GM18951 (cell line): Measurements from ENCODE around the gene TM4SF18.

Experiments used
- POLR2A ChIP-seq: IDR thresholded peaks from 4 replicates; pipeline ENCODE4 v1.6.1; 2011; ENCODE audit warnings: mild to moderate bottlenecking; ENCODE audit not compliant: insufficient read length, insufficient read depth; ENCODE audit errors: extremely low read depth
- in situ Hi-C: fragments of 300-500 bp; cut with MboI; formaldehyde crosslinking; loops from one replicate; pipeline ENCODE4 v1.12.0; 2022; ENCODE audit warnings: low sequenced_read_pairs, mixed read lengths, inconsistent platforms; ENCODE audit not compliant: unreplicated experiment

TM4SF18 gene

GRCh38 chr3:149310796-149311534 is 22.5 kb downstream of the TM4SF18 start:
- in situ Hi-C loops: no loop called here
- TF ChIP-seq POLR2A: no peak

DNA sequence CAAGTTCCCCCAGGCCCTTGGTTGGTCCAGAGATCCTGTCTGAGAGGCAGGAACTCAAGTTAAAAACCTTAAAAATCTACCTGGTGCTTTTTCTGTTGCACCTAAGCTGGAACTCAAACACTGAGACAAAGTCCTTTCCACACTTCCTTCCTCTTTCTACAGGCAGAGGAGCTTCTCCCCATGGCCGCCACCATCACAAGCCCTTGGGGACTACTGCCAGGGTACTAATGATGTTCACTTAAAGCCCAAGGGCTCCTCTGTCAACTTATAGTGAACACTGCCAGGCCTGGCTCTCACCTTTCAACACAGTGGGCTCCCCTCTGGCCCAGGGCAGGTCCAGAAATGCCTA is 26.0 kb downstream of the TM4SF18 start:
- TF ChIP-seq POLR2A: no peak
- in situ Hi-C loops: no loop called here

DNA sequence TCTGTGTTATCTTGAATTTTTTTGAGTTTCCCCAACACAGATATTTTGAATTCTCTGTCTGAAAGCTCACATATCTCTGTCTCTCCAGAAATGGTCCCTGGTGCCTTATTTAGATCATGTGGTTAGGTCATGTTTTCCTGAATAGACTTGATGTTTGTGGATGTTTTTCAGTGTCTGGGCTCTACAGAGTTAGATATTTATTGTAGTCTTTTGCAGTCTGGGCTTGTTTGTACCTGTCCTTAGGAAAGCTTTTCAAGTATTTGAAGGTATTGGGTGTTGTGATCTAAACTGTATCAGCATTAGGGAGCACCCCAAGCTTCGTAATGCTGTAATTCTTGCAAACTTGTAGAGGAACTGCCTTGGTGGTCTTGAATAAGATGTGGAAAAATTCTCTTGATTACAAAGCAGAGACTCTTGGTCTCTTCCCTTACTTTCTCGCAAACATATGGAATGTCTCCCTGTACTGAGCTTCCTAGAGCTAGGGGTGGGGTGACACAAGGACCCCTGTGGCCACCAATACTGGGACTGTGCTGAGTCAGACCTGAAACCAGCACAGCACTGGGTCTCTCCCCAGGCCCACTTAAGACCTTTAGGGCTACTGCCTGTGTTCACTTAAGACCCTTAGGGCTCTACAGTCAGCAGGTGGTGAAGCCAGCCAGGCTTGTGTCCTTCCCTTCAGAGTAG is 26.5 kb downstream of the TM4SF18 start:
- TF ChIP-seq POLR2A: no peak

DNA sequence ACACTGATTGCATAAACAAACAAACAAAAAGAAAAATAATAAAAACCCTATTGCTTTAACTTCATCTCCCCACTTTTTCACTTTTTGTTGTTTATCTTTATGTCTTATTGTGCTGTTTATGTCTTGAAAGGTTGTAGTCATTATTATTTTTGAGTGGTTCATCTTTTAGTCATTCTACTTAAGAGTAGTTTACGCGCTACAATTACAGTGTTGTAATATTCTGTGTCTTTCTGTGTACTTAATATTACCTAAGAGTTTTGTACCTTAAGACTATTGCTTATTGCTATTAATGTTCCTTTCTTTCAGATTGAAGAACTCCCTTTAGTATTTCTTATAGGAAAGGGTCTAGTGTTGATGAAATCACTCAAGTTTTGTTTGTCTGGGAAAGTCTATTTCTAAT is 28.1 kb downstream of the TM4SF18 start:
- TF ChIP-seq POLR2A: no peak
- in situ Hi-C loops: no loop called here

More for the DNA sequence above, 26.5 kb downstream of the TM4SF18 start:
- in situ Hi-C loops: no loop called here

- in situ Hi-C loops: no loop called here
- no peak for TF ChIP-seq POLR2A
These were observed 33.3 kb downstream of the TM4SF18 start for GRCh38 chr3:149299938-149300801.

DNA sequence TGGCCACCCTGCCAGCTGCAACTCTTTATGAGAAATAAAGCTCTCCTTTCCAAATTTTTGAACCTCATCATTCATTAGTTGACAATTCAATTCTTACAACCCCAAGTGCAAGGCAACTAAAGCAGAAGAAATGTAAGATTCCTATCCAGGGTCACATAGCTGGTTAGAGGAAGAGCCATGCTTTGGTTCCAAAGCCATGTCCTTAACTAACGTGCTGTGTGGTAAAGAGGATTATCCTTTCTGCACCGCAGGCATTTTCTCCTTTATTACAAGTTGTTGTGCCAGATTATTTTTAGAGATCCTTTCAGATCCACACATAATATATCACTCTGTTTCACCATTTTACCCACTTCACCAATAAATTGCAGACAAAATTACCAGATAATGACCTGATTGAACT is 36.5 kb downstream of the TM4SF18 start:
- no peak for TF ChIP-seq POLR2A
- in situ Hi-C loops: no loop called here

- in situ Hi-C loops: no loop called here
These were observed 40.8 kb downstream of the TM4SF18 start for GRCh38 chr3:149292666-149293065.

GRCh38 chr3:149291178-149291577 is 42.3 kb downstream of the TM4SF18 start:
- no peak for TF ChIP-seq POLR2A
- in situ Hi-C loops: no loop called here

More at GRCh38 chr3:149292666-149293065, 40.8 kb downstream of the TM4SF18 start:
- no peak for TF ChIP-seq POLR2A

GRCh38 chr3:149288655-149289054 is 44.8 kb downstream of the TM4SF18 start:
- in situ Hi-C loops: no loop called here
- no peak for TF ChIP-seq POLR2A

DNA sequence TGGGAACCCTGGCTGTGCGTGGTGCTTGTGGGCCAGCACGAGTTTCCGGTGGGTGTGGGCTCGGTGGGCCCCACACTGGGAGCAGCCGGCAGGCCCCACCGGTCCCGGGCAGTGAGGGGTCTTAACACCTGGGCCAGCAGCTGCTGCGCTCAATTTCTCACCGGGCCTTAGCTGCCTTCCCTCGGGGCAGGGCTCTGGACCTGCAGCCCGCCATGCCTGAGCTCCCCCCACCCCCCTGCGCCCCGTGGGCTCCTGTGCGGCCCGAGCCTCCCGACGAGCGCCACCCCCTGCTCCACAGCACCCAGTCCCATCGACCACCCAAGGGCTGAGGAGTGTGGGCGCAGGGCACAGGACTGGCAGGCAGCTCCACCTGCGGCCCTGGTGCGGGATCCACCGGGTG is 49.4 kb downstream of the TM4SF18 start:
- no peak for TF ChIP-seq POLR2A
- in situ Hi-C loops: no loop called here

DNA sequence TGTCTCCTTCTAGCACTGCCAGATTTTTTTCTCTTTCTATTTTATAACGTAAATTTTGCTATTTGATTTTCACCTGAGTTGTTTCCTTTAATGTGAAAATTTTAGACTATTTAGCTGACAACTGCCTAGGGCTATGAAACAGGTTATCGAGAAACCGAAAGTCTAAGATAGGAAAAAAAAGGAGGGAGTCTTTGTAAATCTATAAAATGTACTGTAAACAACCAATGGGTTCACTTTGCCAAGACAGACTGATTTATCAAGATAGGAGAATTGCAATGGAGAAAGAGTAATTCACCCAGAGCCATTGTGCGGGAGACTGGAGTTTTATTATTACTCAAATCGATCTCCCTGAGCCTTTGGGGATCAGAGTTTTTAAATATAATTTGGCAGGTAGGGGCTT is 50.0 kb downstream of the TM4SF18 start:
- TF ChIP-seq POLR2A: no peak
- in situ Hi-C loops: no loop called here

GRCh38 chr3:149282836-149283235 is 50.6 kb downstream of the TM4SF18 start:
- in situ Hi-C loops: no loop called here
- TF ChIP-seq POLR2A: no peak

GRCh38 chr3:149282322-149282721 is 51.1 kb downstream of the TM4SF18 start:
- in situ Hi-C loops: no loop called here

More at GRCh38 chr3:149282322-149282721, 51.1 kb downstream of the TM4SF18 start:
- TF ChIP-seq POLR2A: no peak
